NCI-H2171 (cell line): Measurements from ENCODE around the gene ERVV-1.
"Not testable (repeated sequence)": the region's sequence is repeated elsewhere in the genome, so short reads cannot be mapped to it uniquely, and the experiment has no call there.

Experiments used
- DNase-seq: peaks from one replicate; lab custom pipeline; 2025; lab: John Stamatoyannopoulos, UW

ERVV-1 gene

DNA sequence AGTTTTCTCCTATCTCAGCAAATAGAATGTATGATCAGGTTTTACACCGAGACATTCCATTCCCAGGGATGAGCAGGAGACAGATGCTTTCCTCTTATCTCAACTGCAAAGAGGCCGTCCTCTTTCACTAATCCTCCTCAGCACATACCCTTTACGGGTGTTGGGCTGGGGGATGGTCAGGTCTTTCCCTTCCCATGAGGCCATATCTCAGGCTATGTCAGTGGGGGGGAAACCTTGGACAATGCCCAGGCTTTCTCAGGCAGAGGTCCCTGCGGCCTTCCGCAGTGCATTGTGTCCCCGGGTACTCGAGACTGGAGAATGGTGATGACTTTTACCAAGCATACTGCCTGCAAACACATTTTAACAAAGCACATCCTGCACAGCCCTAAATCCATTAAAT lies 14.6 kb downstream of the ERVV-1 start:
- not testable (repeated sequence) for DNase-seq

DNA sequence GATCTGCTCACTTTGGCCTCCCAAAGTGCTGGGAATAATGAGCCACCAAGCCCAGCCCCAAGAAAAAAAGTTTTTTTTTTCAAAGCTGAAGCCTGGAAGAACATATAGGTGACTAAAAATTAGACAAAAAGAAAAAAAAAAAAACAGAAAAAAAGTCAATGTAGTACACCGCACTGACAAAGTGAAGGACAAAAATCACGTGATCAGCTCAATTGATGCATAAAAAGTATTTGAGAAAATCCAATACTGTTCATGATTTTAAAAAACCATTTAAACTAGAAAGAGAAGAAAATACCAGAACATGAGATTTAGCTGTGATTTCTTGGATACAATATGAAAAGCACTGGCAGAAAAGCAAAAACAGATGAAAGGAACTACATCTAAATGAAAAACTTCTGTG lies 20.3 kb downstream of the ERVV-1 start:
- no peak for DNase-seq

DNA sequence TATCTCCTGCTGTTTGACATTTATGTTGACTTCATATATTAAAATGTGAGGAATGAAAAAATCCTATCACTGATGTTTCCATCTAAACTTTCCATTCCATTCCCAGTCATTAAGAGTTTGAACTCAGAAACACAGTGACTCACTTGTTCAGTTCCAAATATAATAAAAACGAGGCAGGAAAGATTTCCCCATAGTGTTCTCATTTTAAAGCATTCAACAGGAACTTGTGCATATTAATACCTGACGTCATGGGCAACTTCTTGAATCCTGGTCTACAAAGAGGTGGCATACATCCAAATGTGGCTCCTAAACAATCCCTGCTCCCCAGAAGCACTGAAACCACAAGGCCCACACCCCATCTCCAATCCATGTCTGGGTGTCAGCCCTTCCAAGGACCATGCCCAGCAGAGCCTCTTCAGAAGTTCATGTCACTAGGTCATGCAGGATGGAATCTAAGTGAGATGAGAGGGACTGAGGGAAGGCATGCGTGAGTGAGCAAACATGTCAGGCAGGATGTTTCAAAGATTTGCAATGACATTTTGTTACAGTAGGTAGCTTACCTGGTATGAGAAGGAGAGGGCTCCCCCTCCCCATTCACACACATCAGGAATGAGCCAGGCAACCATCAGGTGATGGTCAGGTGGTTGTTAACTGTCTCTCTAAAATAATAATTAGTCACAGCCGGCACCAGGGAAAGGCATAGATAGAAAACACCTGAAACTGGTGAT lies 21.4 kb downstream of the ERVV-1 start:
- DNase-seq = no peak

DNA sequence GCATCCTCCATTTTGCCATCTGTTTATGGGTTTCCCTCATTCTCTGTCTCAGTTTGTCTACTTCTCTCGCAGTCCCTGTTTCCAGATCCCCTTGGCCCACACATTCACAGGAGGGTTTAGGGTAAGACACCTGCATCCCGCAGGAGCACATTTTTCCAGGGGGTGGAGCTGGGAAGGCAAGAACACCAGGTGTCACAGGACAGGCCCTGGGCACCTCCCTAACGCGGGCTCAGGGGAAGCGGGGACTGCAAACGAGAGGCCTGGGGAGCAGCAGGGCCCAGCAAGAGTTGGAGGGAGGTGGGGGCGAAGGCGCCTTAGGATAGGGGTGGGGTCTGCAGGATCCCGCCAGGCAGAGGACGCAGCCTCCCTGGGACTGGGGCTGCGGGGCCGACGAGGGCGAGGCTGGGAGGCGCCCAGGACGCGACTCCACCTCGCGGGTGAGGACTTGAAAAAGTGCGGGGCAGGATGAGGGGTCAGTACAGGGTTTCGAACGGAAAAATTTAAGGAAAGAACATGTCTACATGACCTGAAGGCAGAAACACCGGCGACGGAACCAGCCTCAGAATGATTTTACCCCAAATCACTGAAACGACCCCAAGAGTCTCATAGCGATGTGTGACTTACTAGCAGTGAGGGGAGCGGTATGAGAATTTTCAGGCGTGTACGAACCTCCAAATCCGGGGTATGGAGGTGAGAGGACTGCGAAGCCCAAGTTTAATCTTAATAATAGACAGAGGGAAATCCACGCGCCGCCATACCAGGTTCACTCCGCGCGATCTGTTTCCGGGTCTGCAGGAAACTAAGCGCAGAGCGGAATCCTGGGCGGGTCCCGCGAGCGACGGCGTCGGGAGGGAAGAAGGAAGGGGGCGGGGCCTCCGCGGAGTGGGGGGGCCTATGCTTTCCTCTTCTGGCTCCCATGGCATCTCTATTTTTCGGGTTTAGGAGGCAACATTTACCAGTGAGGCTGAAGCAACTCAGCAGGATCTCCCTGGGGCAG lies 23.7 kb downstream of the ERVV-1 start:
- no peak for DNase-seq

DNA sequence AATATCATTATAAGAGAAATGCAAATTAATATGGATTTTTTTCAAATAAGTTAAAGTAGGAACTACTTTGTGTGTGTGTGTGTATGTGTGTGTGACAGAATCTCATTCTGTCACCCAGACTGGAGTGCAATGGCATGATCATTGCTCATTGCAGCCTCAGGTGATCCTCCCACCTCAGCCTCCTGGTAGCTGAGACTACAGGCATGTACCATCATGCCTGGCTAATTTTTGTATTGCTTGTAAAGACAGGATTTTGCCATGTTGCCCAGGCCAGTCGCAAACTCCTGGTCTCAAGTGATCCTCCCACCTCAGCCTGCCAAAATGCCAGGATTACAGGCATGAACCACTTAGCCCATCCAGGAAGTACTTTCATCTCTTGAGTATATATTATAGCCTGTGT lies 27.6 kb downstream of the ERVV-1 start:
- no peak for DNase-seq

DNA sequence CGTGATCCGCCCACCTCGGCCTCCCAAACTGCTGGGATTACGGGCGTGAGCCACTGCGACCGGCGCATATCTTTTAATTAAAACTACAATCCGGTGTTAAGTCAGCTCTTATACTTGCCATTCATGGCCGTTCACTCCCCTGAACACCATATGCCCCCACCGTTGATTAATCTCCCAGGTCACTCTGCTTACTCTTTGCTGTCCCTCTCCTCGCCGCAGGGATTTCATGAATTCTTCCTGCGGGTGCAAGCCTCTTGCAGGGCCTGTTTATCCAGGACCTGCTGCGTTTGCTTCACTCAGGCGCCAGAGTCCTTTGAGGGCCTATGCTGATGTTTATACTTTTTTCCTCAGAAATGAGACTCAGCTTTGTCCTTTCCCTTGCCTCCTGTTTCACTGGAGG lies 31.8 kb downstream of the ERVV-1 start:
- DNase-seq = no peak

DNA sequence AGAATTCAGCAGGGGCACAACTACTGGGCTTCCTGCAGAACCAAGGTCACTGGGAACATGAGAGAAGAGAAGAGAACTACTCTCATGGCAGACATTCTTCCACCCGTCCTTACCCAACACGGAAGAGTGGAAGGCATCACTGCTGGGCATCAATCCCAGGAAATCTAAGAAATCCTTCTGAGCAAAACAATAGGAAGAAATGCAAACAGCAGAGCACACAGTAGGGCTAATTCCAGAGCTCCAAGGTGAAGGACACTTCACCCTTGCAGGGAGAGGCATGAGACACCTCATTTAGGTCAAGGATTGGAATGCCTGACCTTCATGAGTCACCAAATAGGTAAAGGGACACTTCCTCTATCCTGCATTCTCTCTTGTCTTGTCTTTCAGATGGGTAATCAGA lies 33.7 kb downstream of the ERVV-1 start:
- DNase-seq = no peak

DNA sequence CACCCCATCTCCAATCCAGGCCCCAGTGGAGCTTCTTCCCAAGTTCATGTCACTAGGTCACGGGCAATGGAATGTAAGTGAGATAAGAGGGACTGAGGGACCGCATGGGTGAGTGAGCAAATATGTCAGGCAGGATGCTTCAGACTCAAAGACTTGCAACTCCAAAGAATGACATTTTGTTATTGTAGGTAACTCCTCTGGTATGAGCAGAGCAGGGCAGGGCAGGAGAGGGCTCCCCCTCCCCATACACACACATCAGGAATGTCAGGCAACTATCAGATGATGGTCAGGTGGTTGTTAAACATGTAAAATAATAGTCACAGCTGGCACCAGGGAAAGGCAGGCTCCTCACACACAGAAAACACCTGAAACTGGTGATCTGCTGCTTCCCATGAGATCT lies 41.4 kb downstream of the ERVV-1 start:
- no peak for DNase-seq

DNA sequence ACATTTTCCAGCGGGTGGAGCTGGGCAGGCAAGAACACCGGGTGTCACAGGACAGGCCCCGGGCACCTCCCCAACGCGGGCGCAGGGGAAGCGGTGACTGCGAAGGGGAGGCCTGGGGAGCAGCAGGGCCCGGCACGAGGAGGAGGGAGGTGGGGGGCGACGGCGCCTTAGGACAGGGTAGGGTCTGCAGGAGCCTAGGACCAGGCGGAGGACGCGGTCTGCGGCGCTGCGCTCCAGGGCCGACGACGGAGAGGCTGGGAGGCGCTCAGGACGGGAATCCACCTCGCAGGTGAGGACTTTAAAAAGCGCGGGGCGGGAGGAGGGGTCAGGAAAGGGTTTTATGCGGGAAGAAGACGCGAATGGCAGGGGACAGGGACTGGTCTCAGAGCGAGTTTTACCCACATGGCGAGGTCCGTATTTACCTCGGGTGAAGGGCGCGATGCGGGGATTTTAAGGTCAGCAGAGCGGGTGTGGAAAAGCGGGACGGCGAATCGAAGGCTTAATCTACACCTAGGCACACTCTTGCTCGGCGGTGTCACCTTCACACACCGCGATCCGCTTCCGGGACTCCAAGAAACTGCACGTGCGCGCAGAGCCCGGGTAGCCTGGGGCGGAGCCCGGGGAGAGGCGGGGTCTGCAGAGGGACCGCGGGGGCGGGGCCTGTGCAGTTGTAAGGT lies 44.3 kb downstream of the ERVV-1 start:
- no peak for DNase-seq
